LNCAP (cell line): ENCODE data around the gene MYBPC2.

Source experiments
- TF ChIP-seq, protein P1 (sequence below): fragments of 450-650 bp; IDR thresholded peaks from 2 replicates; pipeline ENCODE4 v1.5.1; 2017; ENCODE audit warnings: mild to moderate bottlenecking

Gene MYBPC2

DNA sequence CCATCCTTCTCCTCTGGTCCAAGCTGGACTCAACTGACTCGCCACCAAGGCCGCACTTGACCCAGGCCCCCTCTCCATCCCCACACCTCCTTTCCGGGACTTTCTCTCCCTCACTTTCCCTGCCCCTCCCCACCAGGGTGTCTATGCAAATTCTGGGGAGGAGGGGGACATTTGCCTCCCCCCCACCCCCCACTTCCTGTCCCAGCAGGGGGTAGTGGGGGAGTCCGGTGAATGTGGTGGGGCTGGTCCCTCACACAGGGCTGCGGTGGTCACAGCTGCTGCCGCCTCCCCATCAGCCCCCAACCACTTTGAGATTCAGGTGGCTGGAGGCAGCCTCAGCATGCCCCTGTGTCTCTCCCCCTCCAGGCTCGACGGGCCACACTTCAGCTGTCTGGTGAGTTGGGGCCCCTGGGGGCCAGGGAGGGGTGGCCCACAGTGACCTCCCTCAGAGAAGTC, 13.1 kb upstream of the MYBPC2 start:
- TF ChIP-seq, protein P1, sequence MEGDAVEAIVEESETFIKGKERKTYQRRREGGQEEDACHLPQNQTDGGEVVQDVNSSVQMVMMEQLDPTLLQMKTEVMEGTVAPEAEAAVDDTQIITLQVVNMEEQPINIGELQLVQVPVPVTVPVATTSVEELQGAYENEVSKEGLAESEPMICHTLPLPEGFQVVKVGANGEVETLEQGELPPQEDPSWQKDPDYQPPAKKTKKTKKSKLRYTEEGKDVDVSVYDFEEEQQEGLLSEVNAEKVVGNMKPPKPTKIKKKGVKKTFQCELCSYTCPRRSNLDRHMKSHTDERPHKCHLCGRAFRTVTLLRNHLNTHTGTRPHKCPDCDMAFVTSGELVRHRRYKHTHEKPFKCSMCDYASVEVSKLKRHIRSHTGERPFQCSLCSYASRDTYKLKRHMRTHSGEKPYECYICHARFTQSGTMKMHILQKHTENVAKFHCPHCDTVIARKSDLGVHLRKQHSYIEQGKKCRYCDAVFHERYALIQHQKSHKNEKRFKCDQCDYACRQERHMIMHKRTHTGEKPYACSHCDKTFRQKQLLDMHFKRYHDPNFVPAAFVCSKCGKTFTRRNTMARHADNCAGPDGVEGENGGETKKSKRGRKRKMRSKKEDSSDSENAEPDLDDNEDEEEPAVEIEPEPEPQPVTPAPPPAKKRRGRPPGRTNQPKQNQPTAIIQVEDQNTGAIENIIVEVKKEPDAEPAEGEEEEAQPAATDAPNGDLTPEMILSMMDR, result no peak

DNA sequence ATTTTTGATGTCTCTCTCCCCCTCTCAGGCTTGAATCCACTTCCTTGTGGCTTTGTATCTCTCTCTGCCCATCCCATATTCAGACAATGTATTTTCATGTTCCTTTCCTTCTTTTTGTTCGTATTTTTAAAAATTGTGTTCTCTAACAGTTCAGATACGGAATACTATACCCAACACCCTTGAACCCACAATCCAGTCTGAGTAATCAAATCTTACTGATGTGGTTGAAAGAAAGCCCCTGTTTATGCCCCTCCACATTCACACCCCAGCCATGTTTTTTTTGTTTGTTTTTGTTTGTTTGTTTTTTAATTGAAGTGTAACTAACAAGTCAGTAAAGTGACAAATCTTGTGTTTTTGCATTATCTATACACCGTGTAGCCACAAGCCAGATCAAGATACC, 12.6 kb upstream of the MYBPC2 start:
- TF ChIP-seq, protein P1, result no peak

DNA sequence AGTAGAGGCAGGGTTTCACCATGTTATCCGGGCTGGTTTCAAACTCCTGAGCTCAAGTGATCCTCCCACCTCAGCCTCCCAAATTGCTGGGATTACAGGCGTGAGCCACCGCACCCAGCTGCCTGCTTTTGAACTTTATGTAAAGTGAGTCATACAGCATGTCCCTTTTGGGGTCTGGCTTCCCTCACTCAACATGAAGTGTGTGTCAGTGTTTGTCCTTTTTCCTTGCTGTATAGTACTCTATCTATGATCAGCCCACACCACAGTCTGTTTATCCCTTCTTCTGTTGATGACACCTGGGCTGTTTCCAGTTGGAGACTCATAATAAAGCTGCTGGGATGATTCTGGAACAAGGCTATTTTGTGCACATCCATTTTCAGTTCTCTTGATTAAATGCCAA, 11.9 kb upstream of the MYBPC2 start:
- TF ChIP-seq, protein P1, result no peak

DNA sequence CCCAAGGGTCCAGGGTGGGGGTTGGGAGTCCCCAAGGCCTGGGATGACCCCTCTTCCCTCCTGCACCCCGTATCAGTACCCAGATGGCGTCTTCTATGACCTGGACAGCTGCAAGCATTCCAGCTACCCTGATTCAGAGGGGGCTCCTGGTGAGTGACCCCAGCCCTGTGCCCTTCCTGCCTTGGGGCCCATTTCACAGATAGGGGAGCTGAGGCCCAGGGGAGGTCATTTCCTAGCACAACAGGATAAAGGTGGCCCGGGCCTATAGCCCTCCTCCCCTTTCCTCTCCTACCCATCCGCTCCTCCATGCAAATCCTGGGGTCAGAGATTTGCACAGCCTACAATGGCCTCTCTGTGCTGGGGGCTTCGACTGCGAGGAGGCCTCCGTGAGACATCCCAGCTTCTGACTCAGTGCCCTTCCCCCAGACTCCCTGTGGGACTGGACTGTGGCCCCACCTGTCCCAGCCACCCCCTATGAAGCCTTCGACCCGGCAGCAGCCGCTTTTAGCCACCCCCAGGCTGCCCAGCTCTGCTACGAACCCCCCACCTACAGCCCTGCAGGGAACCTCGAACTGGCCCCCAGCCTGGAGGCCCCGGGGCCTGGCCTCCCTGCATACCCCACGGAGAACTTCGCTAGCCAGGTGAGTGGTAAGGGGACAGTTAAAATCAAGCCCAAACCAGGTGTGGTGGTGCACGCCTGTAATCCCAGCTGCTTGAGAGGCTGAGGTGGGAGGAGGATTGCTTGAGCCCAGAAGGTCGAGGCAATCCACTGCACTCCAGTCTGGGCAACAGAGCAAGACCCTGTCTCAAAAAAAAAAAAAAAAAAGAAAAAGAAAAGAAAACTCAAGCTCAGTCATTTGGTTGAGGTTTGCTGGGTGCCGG, 10.1 kb upstream of the MYBPC2 start:
- TF ChIP-seq, protein P1, result no peak

DNA sequence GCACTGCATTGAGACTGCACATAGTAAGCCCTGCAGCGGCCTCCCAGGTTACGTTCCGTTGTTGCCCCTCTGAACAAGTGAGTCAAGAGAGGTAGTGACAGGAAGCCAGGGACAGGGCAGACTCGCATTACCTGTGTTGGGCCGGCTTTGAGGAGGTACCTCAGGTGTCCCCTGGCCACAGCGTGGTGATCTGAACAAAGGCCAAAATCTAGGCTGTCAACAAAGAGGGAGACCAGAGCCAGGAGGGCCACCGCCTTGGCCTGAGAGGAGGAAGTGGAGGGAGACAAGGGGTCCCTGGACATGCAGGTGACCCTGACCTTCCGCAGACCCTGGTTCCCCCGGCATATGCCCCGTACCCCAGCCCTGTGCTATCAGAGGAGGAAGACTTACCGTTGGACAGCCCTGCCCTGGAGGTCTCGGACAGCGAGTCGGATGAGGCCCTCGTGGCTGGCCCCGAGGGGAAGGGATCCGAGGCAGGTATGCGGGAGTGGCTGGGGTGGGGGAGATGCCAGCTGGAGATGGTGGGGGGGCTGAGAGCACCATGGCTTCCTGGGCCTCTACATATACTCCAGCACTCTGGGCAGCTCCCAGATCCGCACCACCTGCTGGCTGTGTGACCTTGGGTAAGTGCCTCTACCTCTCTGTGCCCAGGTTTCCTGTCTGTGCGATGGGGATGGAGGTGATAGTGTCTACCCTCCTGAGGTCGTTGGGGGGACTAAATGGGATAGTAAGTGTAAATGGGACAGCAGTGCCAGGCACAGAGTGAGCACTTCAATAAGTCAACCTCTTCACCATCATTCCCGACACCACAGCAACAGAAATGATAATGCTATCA, 9.2 kb upstream of the MYBPC2 start:
- TF ChIP-seq, protein P1, result no peak

DNA sequence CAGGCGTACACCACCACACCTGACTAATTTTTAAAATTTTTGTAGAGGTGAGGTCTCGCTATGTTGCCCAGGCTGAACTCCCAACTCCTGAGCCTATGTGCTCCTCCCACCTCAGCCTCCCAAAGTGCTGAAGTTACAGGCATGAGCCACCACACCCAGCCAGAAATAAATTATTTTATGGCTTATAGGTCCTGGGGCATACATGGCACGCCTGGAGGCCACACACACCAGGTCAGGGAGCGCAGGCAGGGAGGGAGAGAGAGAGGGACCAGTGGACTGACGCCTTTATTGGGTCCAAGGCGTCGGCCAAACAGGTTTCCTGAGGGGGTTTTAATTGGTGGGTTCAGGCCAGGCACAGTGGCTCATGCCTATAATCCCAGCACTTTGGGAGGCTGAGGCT, 7.1 kb upstream of the MYBPC2 start:
- TF ChIP-seq, protein P1, result no peak

DNA sequence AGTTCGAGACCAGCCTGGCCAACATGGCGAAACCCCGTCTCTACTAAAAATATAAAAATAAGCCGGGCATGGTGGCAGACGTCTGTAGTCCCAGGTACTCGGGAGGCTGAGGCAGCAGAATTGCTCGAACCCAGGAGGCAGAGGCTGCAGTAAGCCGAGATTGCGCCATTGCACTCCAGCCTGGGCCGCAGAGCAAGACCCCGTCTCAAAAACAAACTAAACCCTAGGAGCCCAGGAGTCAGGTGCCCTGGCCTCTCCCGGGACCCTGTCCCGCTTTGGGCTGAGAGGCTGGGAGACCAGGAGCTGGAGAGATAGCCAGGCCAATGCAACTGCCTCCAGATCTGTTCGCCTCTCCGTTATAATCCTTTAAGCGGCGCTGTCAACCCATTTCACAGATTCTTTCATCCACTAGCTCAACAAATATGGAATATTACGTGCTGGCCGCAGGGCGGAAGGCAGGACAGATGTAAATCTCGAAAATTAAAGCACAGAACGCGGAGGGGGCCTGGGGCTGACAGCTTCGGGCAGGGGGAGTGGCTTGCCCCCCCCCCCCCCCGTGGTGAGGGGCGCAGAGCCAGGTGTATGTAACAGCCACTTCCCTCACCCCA, 5.3 kb upstream of the MYBPC2 start:
- TF ChIP-seq, protein P1, result no peak
